Hepatocyte (in vitro differentiated cells): Measurements from ENCODE around the gene NABP2.

Source experiments
- CTCF ChIP-seq: fragments of 200-600 bp; sonication (generic); IDR thresholded peaks from 2 replicates; pipeline ENCODE4 v1.5.1; 2016; ENCODE audit warnings: antibody characterized with exemption, mild to moderate bottlenecking; ENCODE audit not compliant: poor library complexity
- EZH2 ChIP-seq: fragments of 200-600 bp; sonication (generic); IDR thresholded peaks from 2 replicates; pipeline ENCODE4 v1.6.1; 2016; ENCODE audit warnings: antibody characterized with exemption, mild to moderate bottlenecking, borderline replicate concordance
- EZH2phosphoT487 ChIP-seq: fragments of 200-600 bp; sonication (generic); IDR thresholded peaks from one replicate; pipeline ENCODE4 v1.6.1; 2018; ENCODE audit warnings: antibody characterized with exemption, mild to moderate bottlenecking, low read depth, moderate library complexity; ENCODE audit not compliant: unreplicated experiment, severe bottlenecking

DNA sequence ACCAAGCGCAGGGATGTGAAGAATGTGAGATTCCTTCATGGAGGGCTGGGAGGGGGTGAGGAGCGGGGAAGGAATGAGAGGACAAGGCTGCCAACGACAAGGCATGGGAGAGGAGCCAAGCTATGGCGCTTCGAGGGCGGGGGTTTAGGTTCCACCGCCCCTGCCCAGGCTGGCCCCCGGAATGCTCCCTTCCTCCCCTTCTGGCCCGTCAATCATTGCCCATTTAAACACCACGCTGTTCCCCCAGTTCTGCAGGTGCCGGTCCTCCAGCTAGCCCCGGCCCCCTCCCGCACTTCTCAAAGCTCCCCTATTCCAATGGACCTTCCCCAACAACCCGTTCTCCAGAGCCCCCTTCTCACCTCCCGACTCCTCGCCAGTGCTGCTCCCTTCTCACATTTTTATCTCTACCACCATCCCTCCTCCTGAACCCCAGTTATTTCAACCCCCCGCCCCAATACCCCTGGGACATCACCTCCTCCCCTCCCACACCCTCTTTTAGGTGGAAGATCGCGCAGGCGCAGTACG, 2.8 kb upstream of the NABP2 start:
- no peak for TF ChIP-seq EZH2
- no peak for TF ChIP-seq CTCF
- no peak for TF ChIP-seq EZH2phosphoT487
